ENCODE measurements around the gene REEP3.

The REEP3 gene

GRCh38 chr10:63591600-63592379, 70.6 kb downstream of the REEP3 start:
- Histone ChIP-seq H3K9me2 (replicated peaks; ENCODE audit: low read depth, low read length) (no peaks in the 10 kb centered on the region), H3K27me3 (ENCODE audit: insufficient read depth, low read length, poor library complexity, severe bottlenecking) (no peaks in the 10 kb centered on the region), H3K4me1 (ENCODE audit: insufficient read depth, low read length, poor library complexity, severe bottlenecking) (peaks cover 4% of the 10 kb centered on the region), H2AFZ (ENCODE audit: low read length) (no peak overlapping the region), H3K36me3 (ENCODE audit: insufficient read depth, low read length) (peaks cover 14% of the 10 kb centered on the region; the same call in 1 of the 2 replicates), H3F3A (ENCODE audit: low read depth) (no peaks in the 10 kb centered on the region), H4K20me1 (ENCODE audit: insufficient read depth, low read length, poor library complexity, severe bottlenecking) (no peaks in the 10 kb centered on the region), H3K9ac (ENCODE audit: low read depth, low read length, poor library complexity, severe bottlenecking) (no peak overlapping the region), H3K9me3 (ENCODE audit: insufficient read depth, low read depth, low read length) (no peaks in the 10 kb centered on the region), H3K79me2 (ENCODE audit: insufficient read depth, low read length) (no peaks in the 10 kb centered on the region), H3K4me2 (ENCODE audit: low read depth, low read length, poor library complexity, severe bottlenecking) (no peak overlapping the region), H3K4me3 (ENCODE audit: low read length, poor library complexity, severe bottlenecking) (no peak overlapping the region)
- TF ChIP-seq EZH2phosphoT487 (IDR thresholded peaks at IDR 0.05; ENCODE audit: borderline replicate concordance) (no peak), CTCF (conservative IDR thresholded peaks at IDR 0.05; ENCODE audit: low read length) (no peak)

- Histone ChIP-seq H3K79me2 (ENCODE audit: insufficient read depth, low read length) (no peaks in the 10 kb centered on the region), H3K9ac (ENCODE audit: low read depth, low read length, poor library complexity, severe bottlenecking) (no peak overlapping the region), H2AFZ (ENCODE audit: low read length) (no peak overlapping the region), H3K9me2 (replicated peaks; ENCODE audit: low read depth, low read length) (no peaks in the 10 kb centered on the region), H3K4me3 (ENCODE audit: low read length, poor library complexity, severe bottlenecking) (no peak overlapping the region), H3F3A (ENCODE audit: low read depth) (no peaks in the 10 kb centered on the region), H3K4me1 (ENCODE audit: insufficient read depth, low read length, poor library complexity, severe bottlenecking) (peaks cover 4% of the 10 kb centered on the region), H4K20me1 (ENCODE audit: insufficient read depth, low read length, poor library complexity, severe bottlenecking) (no peaks in the 10 kb centered on the region), H3K27me3 (ENCODE audit: insufficient read depth, low read length, poor library complexity, severe bottlenecking) (no peaks in the 10 kb centered on the region), H3K36me3 (ENCODE audit: insufficient read depth, low read length) (peaks cover 24% of the 10 kb centered on the region; the same call in 1 of the 2 replicates), H3K4me2 (ENCODE audit: low read depth, low read length, poor library complexity, severe bottlenecking) (no peak overlapping the region), H3K9me3 (ENCODE audit: insufficient read depth, low read depth, low read length) (no peaks in the 10 kb centered on the region)
- no peak for TF ChIP-seq EZH2phosphoT487 (IDR thresholded peaks at IDR 0.05; ENCODE audit: borderline replicate concordance)
These were observed 72.4 kb downstream of the REEP3 start for GRCh38 chr10:63593576-63593975.

DNA sequence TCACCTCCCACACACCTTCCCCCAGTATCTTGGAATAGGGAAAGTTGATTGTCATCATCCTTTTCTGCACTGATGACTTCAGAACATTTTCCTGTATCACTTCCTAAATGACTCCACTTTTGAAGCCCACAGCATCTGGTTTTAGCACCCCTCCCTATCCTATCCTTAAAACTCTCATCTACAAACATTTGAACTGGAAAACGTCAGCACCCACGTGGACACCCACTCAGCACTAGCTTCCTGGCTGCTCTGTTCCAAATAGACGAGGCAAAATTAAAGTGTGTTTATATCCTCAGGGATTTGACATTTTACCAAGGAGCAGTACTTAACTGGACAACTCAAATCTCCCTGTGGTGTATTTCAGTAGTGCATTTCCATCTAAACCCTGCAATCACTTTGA, 73.9 kb downstream of the REEP3 start:
- Histone ChIP-seq H3K79me2 (ENCODE audit: insufficient read depth, low read length) (no peaks in the 10 kb centered on the region), H3K36me3 (ENCODE audit: insufficient read depth, low read length) (peaks cover 30% of the 10 kb centered on the region; the same call in 1 of the 2 replicates), H3K27me3 (ENCODE audit: insufficient read depth, low read length, poor library complexity, severe bottlenecking) (no peaks in the 10 kb centered on the region), H3F3A (ENCODE audit: low read depth) (no peaks in the 10 kb centered on the region), H3K4me1 (ENCODE audit: insufficient read depth, low read length, poor library complexity, severe bottlenecking) (no peaks in the 10 kb centered on the region), H3K9me2 (replicated peaks; ENCODE audit: low read depth, low read length) (no peaks in the 10 kb centered on the region), H3K9me3 (ENCODE audit: insufficient read depth, low read depth, low read length) (no peaks in the 10 kb centered on the region), H3K4me2 (ENCODE audit: low read depth, low read length, poor library complexity, severe bottlenecking) (no peak overlapping the region), H2AFZ (ENCODE audit: low read length) (no peak overlapping the region), H4K20me1 (ENCODE audit: insufficient read depth, low read length, poor library complexity, severe bottlenecking) (no peaks in the 10 kb centered on the region), H3K4me3 (ENCODE audit: low read length, poor library complexity, severe bottlenecking) (no peak overlapping the region), H3K9ac (ENCODE audit: low read depth, low read length, poor library complexity, severe bottlenecking) (no peak overlapping the region)
- TF ChIP-seq EZH2phosphoT487 (IDR thresholded peaks at IDR 0.05; ENCODE audit: borderline replicate concordance) = no peak

- TF ChIP-seq CTCF (conservative IDR thresholded peaks at IDR 0.05; ENCODE audit: low read length) = no peak
- no peak for TF ChIP-seq EZH2phosphoT487 (IDR thresholded peaks at IDR 0.05; ENCODE audit: borderline replicate concordance)
- peaks cover 34% of the 10 kb centered on the region; the same call in 1 of the 2 replicates for H3K36me3 ChIP-seq (ENCODE audit: insufficient read depth, low read length)
These were observed 75.7 kb downstream of the REEP3 start for GRCh38 chr10:63596924-63597323.

More at GRCh38 chr10:63596924-63597323, 75.7 kb downstream of the REEP3 start:
- Histone ChIP-seq H3K27me3 (ENCODE audit: insufficient read depth, low read length, poor library complexity, severe bottlenecking) (no peaks in the 10 kb centered on the region), H3K79me2 (ENCODE audit: insufficient read depth, low read length) (no peaks in the 10 kb centered on the region), H3K4me3 (ENCODE audit: low read length, poor library complexity, severe bottlenecking) (no peak overlapping the region), H3K9ac (ENCODE audit: low read depth, low read length, poor library complexity, severe bottlenecking) (no peak overlapping the region), H3K9me3 (ENCODE audit: insufficient read depth, low read depth, low read length) (no peaks in the 10 kb centered on the region), H3K4me1 (ENCODE audit: insufficient read depth, low read length, poor library complexity, severe bottlenecking) (no peaks in the 10 kb centered on the region), H2AFZ (ENCODE audit: low read length) (no peak overlapping the region), H3F3A (ENCODE audit: low read depth) (no peaks in the 10 kb centered on the region), H3K4me2 (ENCODE audit: low read depth, low read length, poor library complexity, severe bottlenecking) (no peak overlapping the region), H4K20me1 (ENCODE audit: insufficient read depth, low read length, poor library complexity, severe bottlenecking) (no peaks in the 10 kb centered on the region), H3K9me2 (replicated peaks; ENCODE audit: low read depth, low read length) (no peaks in the 10 kb centered on the region)

Data from Loucy (cell line).